Transverse colon (tissue), 4 donors: ENCODE measurements around the gene KRT81.

Source experiments
- CTCF ChIP-seq, 5 experiments: fragments of 200-600 bp in 3 of 5; fragments of 450-650 bp in 2 of 5; sonication (generic) in 3 of 5; IDR thresholded peaks; 1 replicate in 2 of 5; 2 replicates in 3 of 5; pipeline ENCODE4 v1.5.1; 2016 to 2017; ENCODE audit warnings: antibody characterized with exemption in 5 of 5, inconsistent platforms in 3 of 5, mild to moderate bottlenecking in 2 of 5, moderate library complexity in 1 of 5
- POLR2A ChIP-seq: fragments of 450-650 bp; IDR thresholded peaks from one replicate; pipeline ENCODE4 v1.6.1; 2016; ENCODE audit warnings: antibody characterized with exemption, mild to moderate bottlenecking, moderate library complexity
- POLR2AphosphoS5 ChIP-seq, 3 donors: sonication (generic); formaldehyde crosslinking; IDR thresholded peaks; one replicate each; pipeline ENCODE4 v1.6.1; 2016; ENCODE audit warnings: antibody characterized with exemption in 3 of 3

GRCh38 chr12:52331039-52331438 is 39.7 kb upstream of the KRT81 start:
- TF ChIP-seq CTCF (IDR thresholded peaks at IDR 0.05) (no peak), POLR2AphosphoS5 (IDR thresholded peaks at IDR 0.05) (no peak), POLR2A (no peak)
